ENCODE data around the gene SERAC1.

DNA sequence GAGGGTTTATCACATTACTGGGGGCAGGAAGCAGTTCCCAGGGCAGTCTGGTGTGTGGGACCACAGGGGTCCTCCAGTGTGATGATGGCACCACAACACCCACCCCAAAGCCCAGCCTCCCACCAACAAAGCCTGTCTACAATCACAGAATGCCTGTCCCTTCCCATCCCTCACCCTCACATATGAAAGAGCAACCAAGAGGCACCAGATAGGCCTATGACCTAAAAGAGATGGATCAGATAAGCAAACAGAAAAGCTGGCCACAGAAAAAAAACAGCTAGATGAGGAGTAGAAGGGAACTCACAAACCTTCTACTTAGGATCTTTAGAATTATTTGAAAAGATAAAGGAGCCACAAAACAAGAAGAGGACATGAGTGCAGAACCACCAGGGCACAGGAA lies 54.3 kb downstream of the SERAC1 start:
- TF ChIP-seq, protein P1, sequence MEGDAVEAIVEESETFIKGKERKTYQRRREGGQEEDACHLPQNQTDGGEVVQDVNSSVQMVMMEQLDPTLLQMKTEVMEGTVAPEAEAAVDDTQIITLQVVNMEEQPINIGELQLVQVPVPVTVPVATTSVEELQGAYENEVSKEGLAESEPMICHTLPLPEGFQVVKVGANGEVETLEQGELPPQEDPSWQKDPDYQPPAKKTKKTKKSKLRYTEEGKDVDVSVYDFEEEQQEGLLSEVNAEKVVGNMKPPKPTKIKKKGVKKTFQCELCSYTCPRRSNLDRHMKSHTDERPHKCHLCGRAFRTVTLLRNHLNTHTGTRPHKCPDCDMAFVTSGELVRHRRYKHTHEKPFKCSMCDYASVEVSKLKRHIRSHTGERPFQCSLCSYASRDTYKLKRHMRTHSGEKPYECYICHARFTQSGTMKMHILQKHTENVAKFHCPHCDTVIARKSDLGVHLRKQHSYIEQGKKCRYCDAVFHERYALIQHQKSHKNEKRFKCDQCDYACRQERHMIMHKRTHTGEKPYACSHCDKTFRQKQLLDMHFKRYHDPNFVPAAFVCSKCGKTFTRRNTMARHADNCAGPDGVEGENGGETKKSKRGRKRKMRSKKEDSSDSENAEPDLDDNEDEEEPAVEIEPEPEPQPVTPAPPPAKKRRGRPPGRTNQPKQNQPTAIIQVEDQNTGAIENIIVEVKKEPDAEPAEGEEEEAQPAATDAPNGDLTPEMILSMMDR (IDR thresholded peaks at IDR 0.05): no peak
- TF ChIP-seq CHD2 (IDR thresholded peaks at IDR 0.05; ENCODE audit: low read length, partially characterized antibody) (no peak), MAFK (IDR thresholded peaks at IDR 0.05; ENCODE audit: partially characterized antibody) (no peak)

Measured in A549 (cell line).